A549 (cell line): ENCODE data around the gene RPS14.

ENCODE experiments used
- MYC ChIP-seq: IDR thresholded peaks from 2 replicates; pipeline ENCODE4 v1.6.1; 2012; ENCODE audit warnings: mild to moderate bottlenecking, inconsistent platforms, low read length, improper control_type of control experiment, borderline replicate concordance
- POLR2A ChIP-seq: IDR thresholded peaks from 2 replicates; pipeline ENCODE4 v1.6.1; 2012; ENCODE audit warnings: mild to moderate bottlenecking, low read length
- TF ChIP-seq, protein P1 (sequence below): IDR thresholded peaks from 2 replicates; pipeline ENCODE4 v1.6.1; 2012
- TF ChIP-seq, protein P2 (sequence below): fragments of >200 bp; sonication (Bioruptor Twin); formaldehyde crosslinking; IDR thresholded peaks from 3 replicates; pipeline ENCODE4 v1.5.1; 2016

DNA sequence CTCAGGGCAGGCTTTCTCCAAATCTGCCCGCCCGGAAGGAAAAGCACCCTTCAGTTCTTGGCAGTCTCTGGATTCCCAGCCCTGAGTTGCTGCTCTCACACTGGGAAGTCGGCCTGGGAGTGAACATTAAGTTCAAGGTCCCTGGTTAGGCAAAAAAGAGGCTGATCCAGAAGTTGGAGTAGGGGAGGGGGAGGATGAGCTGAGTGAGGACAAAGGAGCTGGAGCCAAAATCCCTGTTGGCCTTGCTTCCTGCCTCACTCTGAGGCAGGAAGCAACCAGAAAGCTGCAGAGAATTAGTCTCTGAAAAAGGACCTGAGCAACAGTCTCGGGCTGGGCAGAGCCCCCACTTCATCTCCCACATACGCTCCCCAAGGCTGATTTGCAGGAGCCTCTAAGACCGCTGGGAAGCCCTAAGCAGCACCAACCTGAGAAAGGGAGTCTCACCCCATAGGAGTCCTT is 15.0 kb upstream of the RPS14 start:
- TF ChIP-seq MYC, result no peak
- TF ChIP-seq, protein P1, sequence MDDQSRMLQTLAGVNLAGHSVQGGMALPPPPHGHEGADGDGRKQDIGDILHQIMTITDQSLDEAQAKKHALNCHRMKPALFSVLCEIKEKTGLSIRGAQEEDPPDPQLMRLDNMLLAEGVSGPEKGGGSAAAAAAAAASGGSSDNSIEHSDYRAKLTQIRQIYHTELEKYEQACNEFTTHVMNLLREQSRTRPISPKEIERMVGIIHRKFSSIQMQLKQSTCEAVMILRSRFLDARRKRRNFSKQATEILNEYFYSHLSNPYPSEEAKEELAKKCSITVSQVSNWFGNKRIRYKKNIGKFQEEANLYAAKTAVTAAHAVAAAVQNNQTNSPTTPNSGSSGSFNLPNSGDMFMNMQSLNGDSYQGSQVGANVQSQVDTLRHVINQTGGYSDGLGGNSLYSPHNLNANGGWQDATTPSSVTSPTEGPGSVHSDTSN, result no peak
- TF ChIP-seq, protein P2, sequence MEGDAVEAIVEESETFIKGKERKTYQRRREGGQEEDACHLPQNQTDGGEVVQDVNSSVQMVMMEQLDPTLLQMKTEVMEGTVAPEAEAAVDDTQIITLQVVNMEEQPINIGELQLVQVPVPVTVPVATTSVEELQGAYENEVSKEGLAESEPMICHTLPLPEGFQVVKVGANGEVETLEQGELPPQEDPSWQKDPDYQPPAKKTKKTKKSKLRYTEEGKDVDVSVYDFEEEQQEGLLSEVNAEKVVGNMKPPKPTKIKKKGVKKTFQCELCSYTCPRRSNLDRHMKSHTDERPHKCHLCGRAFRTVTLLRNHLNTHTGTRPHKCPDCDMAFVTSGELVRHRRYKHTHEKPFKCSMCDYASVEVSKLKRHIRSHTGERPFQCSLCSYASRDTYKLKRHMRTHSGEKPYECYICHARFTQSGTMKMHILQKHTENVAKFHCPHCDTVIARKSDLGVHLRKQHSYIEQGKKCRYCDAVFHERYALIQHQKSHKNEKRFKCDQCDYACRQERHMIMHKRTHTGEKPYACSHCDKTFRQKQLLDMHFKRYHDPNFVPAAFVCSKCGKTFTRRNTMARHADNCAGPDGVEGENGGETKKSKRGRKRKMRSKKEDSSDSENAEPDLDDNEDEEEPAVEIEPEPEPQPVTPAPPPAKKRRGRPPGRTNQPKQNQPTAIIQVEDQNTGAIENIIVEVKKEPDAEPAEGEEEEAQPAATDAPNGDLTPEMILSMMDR, result no peak
- TF ChIP-seq POLR2A, result no peak
